ENCODE data around the gene FKBP9. TPM values are rescaled to one million over a fixed set of nuclear protein-coding genes. Genes with fewer than 3 reads are reported as not detected.

Gene FKBP9
- total and polyA plus RNA-seq, 2 of the 8 experiments (the other 6 are each of a cell fraction or from before 2014, with no cell fraction given) = 7.2 to 10.1 TPM

DNA sequence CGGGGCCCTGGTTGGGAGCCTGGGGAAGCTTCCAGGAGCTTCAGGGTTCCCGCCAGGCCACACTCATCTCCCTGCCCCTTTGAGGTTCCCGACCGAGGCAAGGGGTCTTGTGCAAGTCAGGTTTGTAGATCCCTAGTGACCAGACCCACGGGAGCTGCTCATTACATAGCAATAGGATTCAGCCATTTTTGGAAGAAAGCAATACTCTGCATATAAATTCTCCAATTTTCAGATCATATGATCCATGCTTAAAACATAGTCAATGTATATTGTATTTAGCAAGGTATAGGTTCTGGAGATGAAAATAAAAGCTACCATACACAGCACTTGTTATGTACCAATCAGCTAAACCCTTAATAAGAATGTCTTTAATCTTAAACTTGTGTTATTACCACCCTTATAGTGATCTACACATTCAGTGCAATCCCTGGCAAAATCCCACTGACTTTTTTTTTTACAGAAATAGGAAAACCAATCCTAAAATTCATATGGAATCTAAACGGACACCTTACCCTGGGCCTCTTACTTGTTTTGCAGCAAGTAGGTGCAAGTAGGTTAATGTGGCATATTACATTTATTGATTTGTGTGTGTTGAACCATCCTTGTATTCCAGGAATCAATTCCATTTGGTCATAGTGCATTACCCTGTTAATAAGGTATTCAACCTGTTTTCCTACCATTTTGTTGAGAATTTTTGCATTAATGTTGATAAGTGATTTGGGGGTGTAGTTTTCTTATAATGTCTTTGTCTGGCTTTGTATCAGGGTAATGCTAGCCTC, 13.8 kb upstream of the FKBP9 start (continued):
- TF ChIP-seq GTF2F1 (IDR thresholded peaks at IDR 0.05; ENCODE audit: borderline replicate concordance, low read depth, low read length) (no peak), RXRA (IDR thresholded peaks at IDR 0.05; ENCODE audit: insufficient read depth, low read depth, low read length) (no peak)

Measured in H1 (cell line).